GM18907 (cell line): ENCODE measurements around the gene MST1.

ENCODE experiments used
- ATAC-seq: cut with Tn5 transposase; IDR thresholded peaks from one replicate; pipeline ENCODE4 v1.9.1; 2021; ENCODE audit warnings: mild to moderate bottlenecking, moderate library complexity; ENCODE audit not compliant: unreplicated experiment

The MST1 gene

DNA sequence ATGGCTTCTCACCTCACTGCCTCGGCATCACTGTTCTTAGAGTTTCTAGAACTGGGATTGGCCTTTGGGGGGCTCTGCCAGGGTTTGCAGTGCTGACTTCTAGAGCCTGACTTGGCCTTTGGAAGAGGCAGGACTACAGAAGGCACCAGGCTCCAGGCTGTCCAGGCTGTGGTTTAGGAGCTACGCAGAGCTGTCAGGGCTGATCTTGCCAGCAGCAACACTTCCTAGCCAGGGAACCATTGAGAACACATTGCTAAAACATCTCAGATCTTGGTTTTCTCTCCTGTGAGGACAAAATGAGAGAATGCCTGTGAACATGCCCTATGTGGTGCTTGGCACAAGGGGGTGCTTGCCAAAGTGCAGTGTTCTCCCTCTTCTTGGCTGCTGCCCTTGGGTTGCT is 49.7 kb downstream of the MST1 start:
- ATAC-seq = no peak

DNA sequence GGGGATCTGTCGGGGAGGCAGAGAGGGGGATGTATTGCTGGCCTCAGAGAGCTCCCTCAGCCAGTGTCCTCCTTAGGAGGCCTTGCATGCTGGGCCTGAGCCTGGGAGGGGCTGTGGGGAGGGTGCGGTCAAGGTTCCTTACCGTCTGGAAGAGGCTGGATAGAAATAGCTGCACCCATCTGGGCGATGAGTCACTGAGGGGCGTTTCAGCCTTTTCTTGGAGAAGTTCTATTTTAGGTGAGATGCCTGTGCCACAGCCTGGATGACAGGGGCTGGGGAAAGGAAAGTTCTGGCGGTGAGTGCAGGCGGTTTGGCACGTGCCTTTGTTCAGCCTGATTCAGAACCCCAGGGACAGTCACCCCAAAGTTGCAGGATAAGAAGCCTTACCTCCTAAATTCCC is 50.8 kb downstream of the MST1 start:
- ATAC-seq = no peak

GRCh38 chr3:49636883-49637609 is 52.2 kb downstream of the MST1 start:
- ATAC-seq = no peak

DNA sequence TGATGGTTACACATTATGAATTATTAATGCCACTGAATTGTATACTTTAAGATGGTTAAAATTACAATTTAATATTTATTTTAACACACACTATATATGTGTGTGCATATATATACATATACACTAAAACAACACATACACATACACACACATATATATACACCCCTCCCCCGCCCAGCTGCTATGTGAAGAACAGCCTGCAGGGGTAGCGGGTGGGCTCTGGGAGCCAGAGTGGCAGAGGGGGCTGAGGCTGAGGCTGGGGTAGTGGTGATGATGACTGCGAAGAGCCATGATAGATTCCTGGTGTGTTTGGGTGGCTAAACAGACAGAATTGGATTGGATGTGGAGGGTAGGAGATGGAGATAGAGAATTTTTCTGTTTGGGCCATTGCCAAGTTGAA is 54.5 kb downstream of the MST1 start:
- no peak for ATAC-seq
